ENCODE results near the gene PUSL1. TPM values are rescaled to one million over a fixed set of nuclear protein-coding genes. Genes with fewer than 3 reads are reported as not detected.

PUSL1 gene
- total RNA-seq, 2 donors from 2014 or later = 14.5 to 24.8 TPM

DNA sequence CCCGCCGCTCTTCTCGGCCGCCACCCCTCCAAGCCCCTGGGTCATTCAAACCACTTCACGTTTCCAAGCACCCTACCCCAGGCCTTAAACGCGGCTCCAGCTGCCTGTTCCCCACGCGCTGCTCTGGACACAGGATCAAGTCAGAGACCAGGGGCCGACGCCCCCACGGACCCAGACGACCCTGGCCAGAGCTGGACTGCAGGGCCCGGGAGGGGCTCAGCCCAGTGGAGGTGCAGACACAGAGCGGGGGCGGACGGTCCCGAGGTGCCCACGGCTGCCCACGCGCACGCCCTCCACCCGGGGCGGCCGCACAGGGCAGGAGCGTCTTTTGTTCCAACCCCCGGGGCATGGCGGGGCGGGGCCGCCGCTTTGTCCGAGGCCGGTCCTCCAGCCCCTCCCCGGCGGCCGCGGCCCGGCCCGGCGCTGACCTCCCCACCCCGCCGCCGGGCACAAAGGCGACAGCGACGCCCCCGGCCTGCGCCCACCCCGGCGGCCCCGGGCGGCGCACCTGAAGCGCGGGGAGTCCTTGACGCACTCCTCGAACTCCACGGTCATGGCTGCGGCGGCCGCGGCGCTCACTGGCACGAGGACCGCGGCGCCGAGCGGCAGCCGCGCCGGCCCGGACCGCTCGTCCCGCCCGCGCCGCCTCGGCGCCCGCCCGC is 1.0 kb upstream of the PUSL1 start:
- H3K4me1 ChIP-seq = peaks cover 0 to 51% of the 10 kb centered on the region in 2 donors
- H3K27ac ChIP-seq = peak overlapping the region; percentile 95
- no peaks in the 10 kb centered on the region for H3K27me3 ChIP-seq
- TF ChIP-seq, protein P1, sequence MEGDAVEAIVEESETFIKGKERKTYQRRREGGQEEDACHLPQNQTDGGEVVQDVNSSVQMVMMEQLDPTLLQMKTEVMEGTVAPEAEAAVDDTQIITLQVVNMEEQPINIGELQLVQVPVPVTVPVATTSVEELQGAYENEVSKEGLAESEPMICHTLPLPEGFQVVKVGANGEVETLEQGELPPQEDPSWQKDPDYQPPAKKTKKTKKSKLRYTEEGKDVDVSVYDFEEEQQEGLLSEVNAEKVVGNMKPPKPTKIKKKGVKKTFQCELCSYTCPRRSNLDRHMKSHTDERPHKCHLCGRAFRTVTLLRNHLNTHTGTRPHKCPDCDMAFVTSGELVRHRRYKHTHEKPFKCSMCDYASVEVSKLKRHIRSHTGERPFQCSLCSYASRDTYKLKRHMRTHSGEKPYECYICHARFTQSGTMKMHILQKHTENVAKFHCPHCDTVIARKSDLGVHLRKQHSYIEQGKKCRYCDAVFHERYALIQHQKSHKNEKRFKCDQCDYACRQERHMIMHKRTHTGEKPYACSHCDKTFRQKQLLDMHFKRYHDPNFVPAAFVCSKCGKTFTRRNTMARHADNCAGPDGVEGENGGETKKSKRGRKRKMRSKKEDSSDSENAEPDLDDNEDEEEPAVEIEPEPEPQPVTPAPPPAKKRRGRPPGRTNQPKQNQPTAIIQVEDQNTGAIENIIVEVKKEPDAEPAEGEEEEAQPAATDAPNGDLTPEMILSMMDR (IDR thresholded peaks at IDR 0.05) = no peak
- DNase-seq (ENCODE audit: low spot score) = no peak
- H3K9me3 ChIP-seq = no peaks in the 10 kb centered on the region
- H3K4me3 ChIP-seq = peak overlapping the region; percentile 67 to 90
- peaks cover 13% of the 10 kb centered on the region for H3K36me3 ChIP-seq

DNA sequence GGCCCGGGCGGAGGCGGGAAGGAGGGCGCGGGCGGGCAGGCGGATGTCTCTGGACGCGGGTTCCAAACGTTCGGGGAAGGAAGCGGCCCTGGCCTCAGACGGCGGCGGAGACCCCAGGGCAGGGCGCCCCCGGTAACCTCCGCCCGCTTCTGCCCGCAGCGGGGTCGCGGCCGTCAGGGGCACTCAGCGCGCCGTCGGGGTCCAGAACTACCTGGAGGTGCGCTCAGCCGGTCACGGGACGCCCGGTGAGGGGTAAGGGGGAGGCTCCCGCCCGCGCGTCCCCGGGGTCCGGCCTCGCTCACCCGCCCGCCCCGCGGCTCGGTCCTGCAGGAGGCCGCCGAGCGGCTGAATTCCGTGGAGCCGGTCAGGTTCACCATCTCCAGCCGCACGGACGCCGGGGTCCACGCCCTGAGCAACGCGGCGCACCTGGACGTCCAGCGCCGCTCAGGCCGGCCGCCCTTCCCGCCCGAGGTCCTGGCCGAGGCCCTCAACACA is 406 bp downstream of the PUSL1 start:
- H3K9me3 ChIP-seq = no peaks in the 10 kb centered on the region
- H3K36me3 ChIP-seq = peaks cover 27% of the 10 kb centered on the region
- TF ChIP-seq, protein P1 (IDR thresholded peaks at IDR 0.05) = no peak
- peaks cover 0 to 50% of the 10 kb centered on the region in 2 donors for H3K4me1 ChIP-seq
- H3K27me3 ChIP-seq = no peaks in the 10 kb centered on the region
- peak overlapping the region; percentile 67 to 90 for H3K4me3 ChIP-seq
- H3K27ac ChIP-seq = peak overlapping the region; percentile 95
- DNase-seq (ENCODE audit: low spot score) = no peak

- TF ChIP-seq, protein P1 (IDR thresholded peaks at IDR 0.05) = no peak
- no peak for DNase-seq (ENCODE audit: low spot score)
Observed at GRCh38 chr1:1309251-1310108, 1.1 kb downstream of the PUSL1 start.

GRCh38 chr1:1310109-1310385 is 1.6 kb downstream of the PUSL1 start:
- Histone ChIP-seq H3K4me1 (peaks cover 0 to 37% of the 10 kb centered on the region in 2 donors), H3K9me3 (no peaks in the 10 kb centered on the region), H3K36me3 (peaks cover 39% of the 10 kb centered on the region), H3K27me3 (no peaks in the 10 kb centered on the region), H3K27ac (peak overlapping the region in 1 of 2 donors; percentile 95), H3K4me3 (no peak overlapping the region)
- DNase-seq (ENCODE audit: low spot score) = no peak
- TF ChIP-seq, protein P1 (IDR thresholded peaks at IDR 0.05) = no peak

More at GRCh38 chr1:1309251-1310108, 1.1 kb downstream of the PUSL1 start:
- Histone ChIP-seq H3K9me3 (no peaks in the 10 kb centered on the region), H3K4me3 (peak overlapping the region; percentile 67 to 90), H3K27ac (peak overlapping the region; percentile 95), H3K36me3 (peaks cover 33% of the 10 kb centered on the region), H3K4me1 (peaks cover 0 to 43% of the 10 kb centered on the region in 2 donors), H3K27me3 (no peaks in the 10 kb centered on the region)

DNA sequence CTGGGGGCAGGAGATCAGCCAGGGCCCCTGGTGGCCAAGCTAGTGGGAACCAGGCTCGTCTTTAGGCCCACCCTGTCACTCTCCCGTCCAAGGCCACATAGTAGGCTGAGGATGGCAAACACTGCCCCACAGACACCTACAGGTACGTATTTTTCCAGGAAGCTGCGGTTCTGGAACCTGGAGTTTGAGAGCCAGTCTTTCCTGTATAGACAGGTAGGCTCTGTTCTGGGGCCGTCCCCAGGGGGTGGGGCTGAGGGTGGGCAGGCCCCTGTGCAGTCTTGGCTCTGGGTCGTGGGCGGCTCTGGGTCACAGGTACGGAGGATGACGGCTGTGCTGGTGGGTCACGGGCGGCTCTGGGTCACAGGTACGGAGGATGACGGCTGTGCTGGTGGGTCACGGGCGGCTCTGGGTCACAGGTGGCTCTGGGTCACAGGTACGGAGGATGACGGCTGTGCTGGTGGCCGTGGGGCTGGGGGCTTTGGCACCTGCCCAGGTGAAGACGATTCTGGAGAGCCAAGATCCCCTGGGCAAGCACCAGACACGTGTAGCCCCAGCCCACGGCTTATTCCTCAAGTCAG is 2.2 kb downstream of the PUSL1 start:
- H3K36me3 ChIP-seq = peaks cover 43% of the 10 kb centered on the region
- no peaks in the 10 kb centered on the region for H3K27me3 ChIP-seq
- TF ChIP-seq, protein P1 (IDR thresholded peaks at IDR 0.05) = no peak
- H3K27ac ChIP-seq = no peak overlapping the region
- no peak overlapping the region for H3K4me3 ChIP-seq
- no peaks in the 10 kb centered on the region for H3K9me3 ChIP-seq
- DNase-seq (ENCODE audit: low spot score) = no peak
- H3K4me1 ChIP-seq = peaks cover 0 to 32% of the 10 kb centered on the region in 2 donors

All from right atrium auricular region (tissue), 2 donors.